GM23248 (cell line): Measurements from ENCODE around the gene FARP2.

ENCODE experiments used
- EZH2 ChIP-seq: fragments of 200-600 bp; sonication (generic); IDR thresholded peaks from 2 replicates; pipeline ENCODE4 v1.6.1; 2018; ENCODE audit warnings: antibody characterized with exemption, mild to moderate bottlenecking; ENCODE audit not compliant: insufficient read depth, poor library complexity, severe bottlenecking
- EZH2phosphoT487 ChIP-seq: fragments of 200-600 bp; sonication (generic); IDR thresholded peaks from 2 replicates; pipeline ENCODE4 v1.6.1; 2018; ENCODE audit warnings: antibody characterized with exemption, moderate library complexity, mild to moderate bottlenecking, low read depth; ENCODE audit not compliant: insufficient read depth

DNA sequence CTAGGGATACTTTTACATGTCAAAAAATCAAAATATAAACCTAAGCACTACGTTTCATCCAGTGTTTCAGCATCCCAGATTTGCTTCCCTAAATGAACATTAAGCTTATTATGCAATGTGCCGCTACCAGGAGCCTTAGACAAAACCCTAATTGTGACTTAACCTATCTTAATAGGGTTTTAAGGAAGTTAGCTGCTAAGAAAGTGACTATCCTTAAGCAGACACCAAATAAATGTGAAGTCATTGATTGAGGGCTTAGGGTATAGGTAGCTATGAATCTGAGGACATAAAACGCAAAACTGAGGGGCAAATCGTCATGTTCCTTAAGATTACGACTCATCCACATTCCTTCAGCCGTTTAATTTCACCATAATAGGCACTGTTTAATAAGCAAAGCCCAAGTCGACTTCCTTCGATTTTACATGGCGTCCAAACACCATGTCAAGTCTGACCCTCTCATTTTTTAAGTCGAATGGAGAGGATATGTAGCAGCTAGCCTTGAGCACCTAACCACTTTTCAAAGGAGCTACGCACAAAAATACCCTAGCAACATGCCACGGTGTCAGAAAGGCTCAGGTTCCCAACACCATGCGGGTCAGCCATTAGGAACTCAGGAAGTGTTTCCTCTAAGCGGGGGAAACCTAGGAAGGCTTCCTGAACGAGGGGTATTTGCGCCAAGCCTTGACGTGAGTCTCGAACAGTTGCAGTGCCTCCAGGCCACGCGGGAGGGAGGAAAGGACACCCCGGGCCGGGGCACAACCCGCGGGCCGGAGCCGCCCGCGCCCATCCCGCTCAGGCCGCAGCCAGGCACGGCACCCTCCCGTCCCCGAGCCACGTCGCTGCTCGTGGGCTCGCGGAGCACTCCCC, 41.6 kb upstream of the FARP2 start:
- TF ChIP-seq EZH2 (no peak), EZH2phosphoT487 (no peak)
